ENCODE data around the gene MMP25. TPM values are rescaled to one million over a fixed set of nuclear protein-coding genes. Genes with fewer than 3 reads are reported as not detected.
"Not testable (repeated sequence)": the region's sequence is repeated elsewhere in the genome, so short reads cannot be mapped to it uniquely, and the experiment has no call there.

Gene MMP25
- total and polyA plus RNA-seq, 9 of the 15 experiments (the other 6 are each of a cell fraction or from before 2014, with no cell fraction given), result 0.03 to 0.04 TPM; not detected in 7

GRCh38 chr16:3076577-3076976 is 30.2 kb downstream of the MMP25 start (continued):
- TF ChIP-seq ZBTB5 (IDR thresholded peaks at IDR 0.05), result no peak

GRCh38 chr16:3080024-3080423 is 33.7 kb downstream of the MMP25 start:
- Histone ChIP-seq H3K27ac (ENCODE audit: extremely low read depth, low read depth, low read length) (no peak overlapping the region), H2AFZ (ENCODE audit: low read depth, low read length) (no peak overlapping the region), H4K20me1 (replicated peaks; ENCODE audit: control insufficient read depth, insufficient read depth, low read length) (no peaks in the 10 kb centered on the region), H3K9me1 (ENCODE audit: control insufficient read depth, insufficient read depth, low read length) (no peaks in the 10 kb centered on the region), H3K4me1 (replicated peaks in 1 of 2; ENCODE audit: control insufficient read depth in 2 of 2, insufficient read depth in 2 of 2, low read length in 2 of 2) (peaks cover 5 to 11% of the 10 kb centered on the region in 2 experiments), H3K27me3 (ENCODE audit: control insufficient read depth in 2 of 2, insufficient read depth in 2 of 2, low read length in 2 of 2) (peaks cover 5 to 9% of the 10 kb centered on the region in 2 experiments; a peak in 3 of 5 replicates), H3K4me2 (ENCODE audit: insufficient read depth, low read length) (no peak overlapping the region), H3K9me3 (replicated peaks; ENCODE audit: control insufficient read depth, insufficient read depth, low read depth, low read length) (no peaks in the 10 kb centered on the region), H3K4me3 (no peak overlapping the region), H3K79me2 (ENCODE audit: control insufficient read depth, insufficient read depth, low read length) (no peaks in the 10 kb centered on the region), H3K36me3 (ENCODE audit: control insufficient read depth, insufficient read depth, low read length) (no peaks in the 10 kb centered on the region), H3K9ac (ENCODE audit: insufficient read depth in 1 of 2, low read depth in 2 of 2, low read length in 2 of 2) (no peak overlapping the region)
- in situ Hi-C loops (cut with MboI) (no loop called here), intact Hi-C loops (cut with micrococcal nuclease) (no loop called here)
- FAIRE-seq (no peak), ATAC-seq (no peak), DNase-seq (ENCODE audit: extremely low read depth in 1 of 4, low spot score in 3 of 4) (no peak)
- CTCF ChIA-PET (ENCODE audit: low intra/inter-chr PET ratio), result no interaction called here
- no TSS peak for BruUV-seq (replicated peaks)
- no peak for TF ChIP-seq WHSC1 (IDR thresholded peaks at IDR 0.05; ENCODE audit: low read length)
- no peak for TF ChIP-seq THAP12 (CRISPR knock-in tag; IDR thresholded peaks at IDR 0.05)
- no peak for TF ChIP-seq NCOR1 (IDR thresholded peaks at IDR 0.05)
- TF ChIP-seq MITF (IDR thresholded peaks at IDR 0.05), result no peak
- WGBS (ENCODE audit: insufficient coverage, low coverage, missing lambda C conversion rate), result 12% methylated on average over 17 of the region's 17 CpGs
- POLR2A ChIA-PET, result interaction anchor here (0.6 to 1.2 kb wide), 4 partner anchors 9 to 23 kb away, joined by 3 to 5 read pairs (median 3); no protein-coding TSS in a partner anchor

GRCh38 chr16:3081957-3082356 is 35.6 kb downstream of the MMP25 start:
- H3K79me2 ChIP-seq (ENCODE audit: control insufficient read depth, insufficient read depth, low read length); H3K27me3 ChIP-seq (ENCODE audit: control insufficient read depth in 2 of 2, insufficient read depth in 2 of 2, low read length in 2 of 2); H3K4me2 ChIP-seq (ENCODE audit: insufficient read depth, low read length); CTCF ChIA-PET (ENCODE audit: low intra/inter-chr PET ratio); intact Hi-C loops (cut with micrococcal nuclease); DNase-seq (ENCODE audit: extremely low read depth in 1 of 4, low spot score in 3 of 4); ATAC-seq; POLR2A ChIA-PET; H3K9ac ChIP-seq (ENCODE audit: insufficient read depth in 1 of 2, low read depth in 2 of 2, low read length in 2 of 2); H4K20me1 ChIP-seq (replicated peaks; ENCODE audit: control insufficient read depth, insufficient read depth, low read length); in situ Hi-C loops (cut with MboI); H2AFZ ChIP-seq (ENCODE audit: low read depth, low read length); H3K4me3 ChIP-seq; H3K9me1 ChIP-seq (ENCODE audit: control insufficient read depth, insufficient read depth, low read length); H3K27ac ChIP-seq (ENCODE audit: extremely low read depth, low read depth, low read length); BruUV-seq (replicated peaks); FAIRE-seq; H3K36me3 ChIP-seq (ENCODE audit: control insufficient read depth, insufficient read depth, low read length); H3K9me3 ChIP-seq (replicated peaks; ENCODE audit: control insufficient read depth, insufficient read depth, low read depth, low read length): not testable (repeated sequence)
- H3K4me1 ChIP-seq (replicated peaks in 1 of 2; ENCODE audit: control insufficient read depth in 2 of 2, insufficient read depth in 2 of 2, low read length in 2 of 2), result peaks cover 15 to 23% of the 10 kb centered on the region in 2 experiments
- 50% methylated on average over 8 of the region's 13 CpGs for WGBS (ENCODE audit: insufficient coverage, low coverage, missing lambda C conversion rate)

Measured in K562 (cell line).